Endodermal cell (in vitro differentiated cells): Measurements from ENCODE around the gene DCLRE1B. TPM values are rescaled to one million over a fixed set of nuclear protein-coding genes. Genes with fewer than 3 reads are reported as not detected.
A peak's percentile ranks its signal among the peaks of the same experiment; 100 is the strongest.

Experiments used
- DNase-seq: peaks from one replicate; pipeline ENCODE4 v3.0.0-alpha.2; 2017
- H3K27ac ChIP-seq: 2 replicates; pipeline ENCODE4 v1.5.1; 2013; ENCODE audit warnings: mild to moderate bottlenecking, low read depth, low read length, moderate library complexity
- H3K27me3 ChIP-seq: 2 replicates; pipeline ENCODE4 v1.6.1; 2013; ENCODE audit warnings: mild to moderate bottlenecking, low read length, moderate library complexity; ENCODE audit not compliant: insufficient read depth, control insufficient read depth, poor library complexity, severe bottlenecking
- H3K36me3 ChIP-seq: 2 replicates; pipeline ENCODE4 v1.7.0; 2013; ENCODE audit warnings: mild to moderate bottlenecking, low read length, moderate library complexity; ENCODE audit not compliant: control insufficient read depth, insufficient read depth
- H3K4me1 ChIP-seq: one replicate; pipeline ENCODE4 v1.7.0; 2013; ENCODE audit warnings: low read length; ENCODE audit not compliant: control insufficient read depth, insufficient read depth
- H3K4me3 ChIP-seq: 2 replicates; pipeline ENCODE4 v1.5.1; 2013; ENCODE audit warnings: mild to moderate bottlenecking, low read length, moderate library complexity
- H3K9ac ChIP-seq: 2 replicates; pipeline ENCODE4 v1.6.1; 2013; ENCODE audit warnings: mild to moderate bottlenecking, low read length, moderate library complexity; ENCODE audit not compliant: poor library complexity, severe bottlenecking; ENCODE audit errors: extremely low read depth
- H3K9me3 ChIP-seq: 2 replicates; pipeline ENCODE4 v1.6.1; 2013; ENCODE audit warnings: mild to moderate bottlenecking, low read length, moderate library complexity; ENCODE audit not compliant: control insufficient read depth
- H3K27ac Mint-ChIP-seq: 2 replicates; pipeline ENCODE4 v1.8.0; 2020; ENCODE audit warnings: mixed read lengths
- H3K27me3 Mint-ChIP-seq: 2 replicates; pipeline ENCODE4 v1.8.0; 2021; ENCODE audit warnings: mild to moderate bottlenecking, mixed read lengths; ENCODE audit not compliant: insufficient read depth
- H3K36me3 Mint-ChIP-seq: 2 replicates; pipeline ENCODE4 v1.8.0; 2020; ENCODE audit warnings: low read depth, mixed read lengths
- H3K4me1 Mint-ChIP-seq: 2 replicates; pipeline ENCODE4 v1.8.0; 2020; ENCODE audit warnings: mixed read lengths
- H3K4me3 Mint-ChIP-seq: 2 replicates; pipeline ENCODE4 v1.8.0; 2020; ENCODE audit warnings: mild to moderate bottlenecking, moderate library complexity, mixed read lengths
- H3K9me3 Mint-ChIP-seq: 2 replicates; pipeline ENCODE4 v1.8.0; 2020; ENCODE audit warnings: mild to moderate bottlenecking, mixed read lengths
- WGBS, 2 experiments: methylation state at CpG; one replicate each; pipeline versions ENCODE4 v1.1.5 to v1.1.7; 2013; ENCODE audit warnings: missing lambda C conversion rate in 2 of 2, mixed read lengths in 1 of 2; ENCODE audit not compliant: insufficient coverage in 1 of 2, insufficient read length in 1 of 2; 5-methylcytosine and 5-hydroxymethylcytosine counted together
- total RNA-seq, 2 donors: library from RNA; stranded (reverse); fragmentation: NEBNext Ultra II Directional in 1 of 2; extraction: Animal tissue kit (Norgen Biotek cat#: 25700) in 1 of 2; gene quantifications; 2 replicates in 1 of 2; 3 replicates in 1 of 2; pipeline ENCODE4 v1.2.1, GENCODE V29; 2021
- TF ChIP-seq, protein P1 (sequence below): fragments of 200-600 bp; sonication (generic); conservative IDR thresholded peaks from 2 replicates; pipeline ENCODE4 v1.5.0; 2021; ENCODE audit warnings: antibody characterized with exemption, mild to moderate bottlenecking

The DCLRE1B gene
- total RNA-seq, 2 donors from 2014 or later = 7.4 to 11.0 TPM

DNA sequence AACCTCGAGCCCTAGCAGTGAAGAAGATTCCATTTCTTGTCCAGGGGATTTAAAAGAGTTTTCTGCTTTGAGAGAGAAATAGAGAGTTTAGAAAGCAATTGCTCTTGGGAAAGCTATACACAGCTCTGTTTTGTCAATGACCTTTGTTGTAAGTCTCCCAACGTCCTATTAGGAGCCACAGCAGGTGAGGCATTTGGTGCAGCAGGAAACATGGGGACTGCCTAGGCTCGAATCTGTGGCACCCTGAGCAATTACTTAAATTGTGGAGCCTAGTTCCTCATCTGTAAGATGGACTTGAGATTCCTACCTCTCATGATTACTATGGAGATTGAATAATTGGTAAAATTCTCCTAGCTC, 8.2 kb downstream of the DCLRE1B start:
- no peaks in the 10 kb centered on the region for H3K9me3 ChIP-seq
- WGBS, 2 experiments = 86 to 89% methylated on average over 2 to 3 of the region's 3 CpGs
- Mint-ChIP-seq H3K36me3 (peaks cover 21% of the 10 kb centered on the region), H3K9me3 (no peaks in the 10 kb centered on the region), H3K4me1 (peaks cover 2% of the 10 kb centered on the region), H3K27ac (peak overlapping the region; percentile 16), H3K27me3 (peaks cover 3% of the 10 kb centered on the region), H3K4me3 (no peak overlapping the region)
- H3K4me1 ChIP-seq = no peaks in the 10 kb centered on the region
- H3K4me3 ChIP-seq = no peak overlapping the region
- H3K9ac ChIP-seq = no peak overlapping the region
- TF ChIP-seq, protein P1, sequence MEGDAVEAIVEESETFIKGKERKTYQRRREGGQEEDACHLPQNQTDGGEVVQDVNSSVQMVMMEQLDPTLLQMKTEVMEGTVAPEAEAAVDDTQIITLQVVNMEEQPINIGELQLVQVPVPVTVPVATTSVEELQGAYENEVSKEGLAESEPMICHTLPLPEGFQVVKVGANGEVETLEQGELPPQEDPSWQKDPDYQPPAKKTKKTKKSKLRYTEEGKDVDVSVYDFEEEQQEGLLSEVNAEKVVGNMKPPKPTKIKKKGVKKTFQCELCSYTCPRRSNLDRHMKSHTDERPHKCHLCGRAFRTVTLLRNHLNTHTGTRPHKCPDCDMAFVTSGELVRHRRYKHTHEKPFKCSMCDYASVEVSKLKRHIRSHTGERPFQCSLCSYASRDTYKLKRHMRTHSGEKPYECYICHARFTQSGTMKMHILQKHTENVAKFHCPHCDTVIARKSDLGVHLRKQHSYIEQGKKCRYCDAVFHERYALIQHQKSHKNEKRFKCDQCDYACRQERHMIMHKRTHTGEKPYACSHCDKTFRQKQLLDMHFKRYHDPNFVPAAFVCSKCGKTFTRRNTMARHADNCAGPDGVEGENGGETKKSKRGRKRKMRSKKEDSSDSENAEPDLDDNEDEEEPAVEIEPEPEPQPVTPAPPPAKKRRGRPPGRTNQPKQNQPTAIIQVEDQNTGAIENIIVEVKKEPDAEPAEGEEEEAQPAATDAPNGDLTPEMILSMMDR = no peak
- no peak for DNase-seq
- H3K36me3 ChIP-seq = peaks cover 40% of the 10 kb centered on the region
- no peaks in the 10 kb centered on the region for H3K27me3 ChIP-seq
- H3K27ac ChIP-seq = no peak overlapping the region

DNA sequence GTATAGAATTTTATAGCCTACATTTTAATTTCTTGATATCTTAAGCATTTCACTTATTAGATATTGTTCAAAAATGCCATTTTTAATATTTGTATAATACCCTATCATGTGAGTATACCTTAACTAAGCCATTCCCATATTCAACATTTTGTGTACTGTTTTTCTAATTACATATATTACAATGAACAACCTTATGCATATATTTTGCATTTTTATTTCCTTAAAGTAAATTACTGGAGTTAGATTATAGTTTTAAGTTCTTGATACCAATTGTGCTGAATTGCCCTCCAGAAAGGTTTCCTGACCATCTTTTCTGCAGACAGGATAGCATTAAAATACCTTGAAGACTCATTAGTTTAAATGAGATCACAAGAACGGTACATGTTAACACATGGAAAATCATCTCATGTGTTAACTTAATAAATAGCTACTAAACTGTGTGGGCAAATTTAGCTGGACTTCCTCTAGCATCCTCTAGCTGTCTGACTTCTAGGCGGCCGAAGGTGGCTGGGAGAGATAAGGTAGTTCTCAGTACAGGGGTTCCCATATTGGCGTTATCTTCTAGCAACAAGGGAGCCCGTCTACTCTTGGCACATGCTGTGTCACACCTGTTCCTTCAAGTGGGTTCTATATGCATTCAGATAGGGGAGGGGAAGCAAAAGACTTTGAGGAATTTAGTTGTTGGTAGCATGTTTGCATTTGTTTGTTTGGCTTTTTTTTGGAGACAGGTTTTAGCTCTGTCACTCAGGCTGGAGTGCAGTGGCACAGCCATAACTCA, 8.9 kb downstream of the DCLRE1B start:
- Mint-ChIP-seq H3K36me3 (peaks cover 16% of the 10 kb centered on the region), H3K4me3 (no peak overlapping the region), H3K27me3 (peaks cover 6% of the 10 kb centered on the region), H3K27ac (no peak overlapping the region), H3K9me3 (no peaks in the 10 kb centered on the region), H3K4me1 (peaks cover 2% of the 10 kb centered on the region)
- Histone ChIP-seq H3K4me1 (no peaks in the 10 kb centered on the region), H3K27ac (no peak overlapping the region), H3K9ac (no peak overlapping the region), H3K27me3 (no peaks in the 10 kb centered on the region), H3K36me3 (peaks cover 33% of the 10 kb centered on the region), H3K9me3 (no peaks in the 10 kb centered on the region), H3K4me3 (no peak overlapping the region)
- DNase-seq = no peak
- TF ChIP-seq, protein P1 = no peak
- 91 to 100% methylated on average over 3 to 5 of the region's 5 CpGs for WGBS, 2 experiments

DNA sequence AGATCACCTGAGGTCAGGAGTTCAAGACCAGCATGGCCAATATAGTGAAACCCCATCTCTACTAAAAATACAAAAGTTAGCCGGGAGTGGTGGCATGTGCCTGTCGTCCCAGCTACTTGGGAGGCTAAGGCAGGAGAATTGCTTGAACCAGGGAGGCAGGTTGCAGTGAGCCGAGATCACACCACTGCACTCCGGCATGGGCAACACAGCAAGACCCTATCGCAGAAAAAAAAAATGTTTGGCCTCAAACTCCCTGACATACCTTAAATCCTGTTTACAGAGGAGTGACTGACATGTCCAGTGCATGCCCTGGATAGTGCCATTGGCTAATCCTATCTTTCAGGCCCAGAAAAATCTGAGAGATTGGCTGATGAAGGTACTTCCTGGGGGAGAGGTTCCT, 11.8 kb downstream of the DCLRE1B start:
- peaks cover 2% of the 10 kb centered on the region for H3K4me1 Mint-ChIP-seq
- 76 to 94% methylated on average over 4 to 5 of the region's 5 CpGs for WGBS, 2 experiments
- H3K4me3 ChIP-seq = no peak overlapping the region
- peaks cover 6% of the 10 kb centered on the region for H3K27me3 Mint-ChIP-seq
- peaks cover 2% of the 10 kb centered on the region for H3K36me3 Mint-ChIP-seq
- peaks cover 18% of the 10 kb centered on the region for H3K36me3 ChIP-seq
- no peak overlapping the region for H3K4me3 Mint-ChIP-seq
- H3K27me3 ChIP-seq = peaks cover 5% of the 10 kb centered on the region
- no peaks in the 10 kb centered on the region for H3K4me1 ChIP-seq
- H3K9ac ChIP-seq = no peak overlapping the region
- TF ChIP-seq, protein P1 = no peak
- no peak overlapping the region for H3K27ac ChIP-seq
- DNase-seq = no peak
- H3K27ac Mint-ChIP-seq = no peak overlapping the region
- H3K9me3 Mint-ChIP-seq = no peaks in the 10 kb centered on the region
- H3K9me3 ChIP-seq = no peaks in the 10 kb centered on the region
